SK-N-SH (cell line): Measurements from ENCODE around the gene PLXNA4. TPM values are rescaled to one million over a fixed set of nuclear protein-coding genes. Genes with fewer than 3 reads are reported as not detected.

Experiments
- CTCF ChIA-PET: fragments of 300-600, 350-600 bp; formaldehyde crosslinking; extraction: SDS; loops from one replicate; lab custom pipeline; 2021; lab: Yijun Ruan, JAX
- POLR2A ChIA-PET: fragments of 350-600 bp; sonication (Branson Sonifier 250); formaldehyde crosslinking; extraction: SDS; loops from one replicate; lab custom pipeline; 2020; ENCODE audit warnings: antibody characterized with exemption, inconsistent platforms; lab: Yijun Ruan, JAX
- DNase-seq: peaks from one replicate; pipeline ENCODE4 v3.0.0; 2012
- H2AFZ ChIP-seq: fragments of 200-600 bp; sonication (generic); 2 replicates; pipeline ENCODE4 v1.8.1; 2016; ENCODE audit warnings: antibody characterized with exemption, mild to moderate bottlenecking, low read depth
- H3F3A ChIP-seq: fragments of 200-600 bp; sonication (generic); replicated peaks from 2 replicates; pipeline ENCODE3; 2016; ENCODE audit warnings: antibody characterized with exemption, mild to moderate bottlenecking; ENCODE audit not compliant: insufficient read depth
- H3K27ac ChIP-seq, 2 experiments: fragments of 200-500 bp in 1 of 2; fragments of 200-600 bp in 1 of 2; sonication (Bioruptor generic) in 1 of 2; sonication (generic), shearing (Covaris generic) in 1 of 2; 2 replicates each; pipeline versions ENCODE4 v1.5.1 to v1.6.1; 2014 to 2016; ENCODE audit warnings: low read depth in 2 of 2, inconsistent platforms in 1 of 2, low read length in 1 of 2, mild to moderate bottlenecking in 1 of 2, mixed read lengths in 1 of 2
- H3K27me3 ChIP-seq: fragments of 200-600 bp; sonication (generic), shearing (Covaris generic); 2 replicates; pipeline ENCODE4 v1.6.1; 2016; ENCODE audit warnings: mixed run types; ENCODE audit not compliant: insufficient read depth
- H3K36me3 ChIP-seq, 2 experiments: fragments of 200-500 bp in 1 of 2; fragments of 200-600 bp in 1 of 2; sonication (Bioruptor generic) in 1 of 2; sonication (generic) in 1 of 2; replicated peaks in 1 of 2; 2 replicates each; pipeline versions ENCODE3 to v1.5.1; 2014 to 2016; ENCODE audit warnings: low read length in 1 of 2, mild to moderate bottlenecking in 1 of 2; ENCODE audit not compliant: insufficient read depth in 2 of 2, control insufficient read depth in 1 of 2
- H3K4me1 ChIP-seq, 2 experiments: fragments of 200-500 bp in 1 of 2; fragments of 200-600 bp in 1 of 2; sonication (Bioruptor generic) in 1 of 2; sonication (generic), shearing (Covaris generic) in 1 of 2; 2 replicates each; pipeline versions ENCODE4 v1.5.1 to v1.6.1; 2014 to 2016; ENCODE audit warnings: low read depth in 1 of 2, low read length in 1 of 2, mixed run types in 1 of 2; ENCODE audit not compliant: insufficient read depth in 2 of 2, control insufficient read depth in 1 of 2
- H3K4me2 ChIP-seq: fragments of 200-600 bp; sonication (generic), shearing (Covaris generic); 2 replicates; pipeline ENCODE4 v1.6.1; 2017; ENCODE audit warnings: mixed run types
- H3K4me3 ChIP-seq, 2 experiments: fragments of 200-500 bp in 1 of 2; fragments of 200-600 bp in 1 of 2; sonication (Bioruptor generic) in 1 of 2; sonication (generic), shearing (Covaris generic) in 1 of 2; 2 replicates each; pipeline versions ENCODE4 v1.5.1 to v1.8.1; 2014 to 2016; ENCODE audit warnings: low read depth in 2 of 2, inconsistent platforms in 1 of 2, low read length in 1 of 2, mild to moderate bottlenecking in 1 of 2, mixed read lengths in 1 of 2, moderate library complexity in 1 of 2
- H3K79me2 ChIP-seq: fragments of 200-600 bp; sonication (generic); 2 replicates; pipeline ENCODE4 v1.8.1; 2017; ENCODE audit warnings: mild to moderate bottlenecking; ENCODE audit not compliant: insufficient read depth
- H3K9ac ChIP-seq: fragments of 200-600 bp; sonication (generic); 2 replicates; pipeline ENCODE4 v1.6.1; 2017; ENCODE audit warnings: mixed run types
- H3K9me2 ChIP-seq: fragments of 200-600 bp; sonication (generic); 2 replicates; pipeline ENCODE4 v1.6.1; 2017; ENCODE audit warnings: mixed run types
- H3K9me3 ChIP-seq: fragments of 200-600 bp; sonication (generic); 2 replicates; pipeline ENCODE4 v1.6.1; 2017; ENCODE audit warnings: mixed run types, mild to moderate bottlenecking, moderate library complexity
- H4K20me1 ChIP-seq: fragments of 200-600 bp; sonication (generic); 2 replicates; pipeline ENCODE4 v1.6.1; 2017; ENCODE audit warnings: mild to moderate bottlenecking, mixed run types; ENCODE audit not compliant: insufficient read depth
- EP300 ChIP-seq, 2 experiments: IDR thresholded peaks; 2 replicates each; pipeline versions ENCODE4 v1.4.0 to v1.6.1; 2012; ENCODE audit warnings: borderline replicate concordance in 1 of 2, low read depth in 1 of 2, low read length in 1 of 2
- FOSL2 ChIP-seq: IDR thresholded peaks from 2 replicates; pipeline ENCODE4 v1.4.0; 2012; ENCODE audit warnings: low read depth, mild to moderate bottlenecking, moderate library complexity, borderline replicate concordance
- GABPA ChIP-seq: IDR thresholded peaks from 2 replicates; pipeline ENCODE4 v1.4.0; 2012; ENCODE audit warnings: low read depth, mild to moderate bottlenecking
- JUND ChIP-seq: IDR thresholded peaks from 2 replicates; pipeline ENCODE4 v1.4.0; 2012
- RXRA ChIP-seq: IDR thresholded peaks from 2 replicates; pipeline ENCODE4 v1.4.0; 2012; ENCODE audit warnings: low read depth, mild to moderate bottlenecking, borderline replicate concordance
- SMC3 ChIP-seq: IDR thresholded peaks from 2 replicates; pipeline ENCODE4 v1.6.1; 2012; ENCODE audit warnings: low read depth, low read length, improper control_type of control experiment
- TAF1 ChIP-seq: IDR thresholded peaks from 2 replicates; pipeline ENCODE4 v1.6.1; 2012; ENCODE audit warnings: low read depth, mild to moderate bottlenecking, low read length, moderate library complexity, borderline replicate concordance
- TCF12 ChIP-seq: IDR thresholded peaks from 2 replicates; pipeline ENCODE4 v1.4.0; 2012
- WGBS: methylation state at CpG from one replicate; pipeline ENCODE4 v1.1.6; 2017; ENCODE audit warnings: low lambda C conversion rate; 5-methylcytosine and 5-hydroxymethylcytosine counted together
- polyA plus RNA-seq, 3 experiments: library from polyadenylated mRNA; depleted of rRNA; stranded (reverse); fragments of >200 nt; gene quantifications; 2 replicates each; pipeline ENCODE4 v1.2.3, GENCODE V29; 2012
- TF ChIP-seq, protein P1 (sequence below): IDR thresholded peaks from 2 replicates; pipeline ENCODE4; 2012
- TF ChIP-seq, protein P2 (sequence below): IDR thresholded peaks from 2 replicates; pipeline ENCODE4 v1.4.0; 2012; ENCODE audit warnings: low read depth, borderline replicate concordance
- TF ChIP-seq, protein P3 (sequence below): fragments of 150-350 bp; IDR thresholded peaks from 2 replicates; pipeline ENCODE4 v1.6.1; 2016; ENCODE audit warnings: mild to moderate bottlenecking, low read depth, low read length
- TF ChIP-seq, protein P4 (sequence below): fragments of 200-600 bp; sonication (generic); IDR thresholded peaks from 2 replicates; pipeline ENCODE4 v1.6.1; 2017; ENCODE audit warnings: antibody characterized with exemption, mild to moderate bottlenecking, moderate library complexity

PLXNA4 gene
- polyA plus RNA-seq, 1 of the 3 experiments (the other 2 are of a cell fraction), result 2.4 TPM

- Histone ChIP-seq H3K27ac (peak overlapping the region in 1 of 2 experiments; percentile 40; a peak in 1 of 4 replicates), H3K27me3 (no peaks in the 10 kb centered on the region), H3K9me2 (no peaks in the 10 kb centered on the region), H3F3A (no peaks in the 10 kb centered on the region), H3K4me1 (peaks cover 0 to 79% of the 10 kb centered on the region in 2 experiments; a peak in 2 of 4 replicates), H3K4me2 (no peak overlapping the region), H3K9me3 (no peaks in the 10 kb centered on the region), H3K79me2 (no peaks in the 10 kb centered on the region), H4K20me1 (no peaks in the 10 kb centered on the region), H3K4me3 (no peak overlapping the region), H3K36me3 (no peaks in the 10 kb centered on the region), H3K9ac (no peak overlapping the region), H2AFZ (no peak overlapping the region)
- WGBS, result 20% methylated on average over 1 of the region's 1 CpG
- DNase-seq, result peak; percentile 41
- ChIA-PET POLR2A (no interaction called here), CTCF (interaction anchor here (0.6 to 1.5 kb wide), 3 partner anchors 26 to 1000 kb away, joined by 3 to 6 read pairs (median 3); no protein-coding TSS in a partner anchor)
- TF ChIP-seq EP300 (IDR thresholded peaks at IDR 0.05; ENCODE audit: borderline replicate concordance in 1 of 2, low read depth in 1 of 2, low read length in 1 of 2) (peak in 1 of 2 experiments; percentile 70; a peak in 1 of 4 replicates), SMC3 (no peak), TAF1 (no peak)
- TF ChIP-seq, protein P1, sequence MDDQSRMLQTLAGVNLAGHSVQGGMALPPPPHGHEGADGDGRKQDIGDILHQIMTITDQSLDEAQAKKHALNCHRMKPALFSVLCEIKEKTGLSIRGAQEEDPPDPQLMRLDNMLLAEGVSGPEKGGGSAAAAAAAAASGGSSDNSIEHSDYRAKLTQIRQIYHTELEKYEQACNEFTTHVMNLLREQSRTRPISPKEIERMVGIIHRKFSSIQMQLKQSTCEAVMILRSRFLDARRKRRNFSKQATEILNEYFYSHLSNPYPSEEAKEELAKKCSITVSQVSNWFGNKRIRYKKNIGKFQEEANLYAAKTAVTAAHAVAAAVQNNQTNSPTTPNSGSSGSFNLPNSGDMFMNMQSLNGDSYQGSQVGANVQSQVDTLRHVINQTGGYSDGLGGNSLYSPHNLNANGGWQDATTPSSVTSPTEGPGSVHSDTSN, result no peak
These were observed 83.3 kb downstream of the PLXNA4 start for GRCh38 chr7:132492823-132493445.

DNA sequence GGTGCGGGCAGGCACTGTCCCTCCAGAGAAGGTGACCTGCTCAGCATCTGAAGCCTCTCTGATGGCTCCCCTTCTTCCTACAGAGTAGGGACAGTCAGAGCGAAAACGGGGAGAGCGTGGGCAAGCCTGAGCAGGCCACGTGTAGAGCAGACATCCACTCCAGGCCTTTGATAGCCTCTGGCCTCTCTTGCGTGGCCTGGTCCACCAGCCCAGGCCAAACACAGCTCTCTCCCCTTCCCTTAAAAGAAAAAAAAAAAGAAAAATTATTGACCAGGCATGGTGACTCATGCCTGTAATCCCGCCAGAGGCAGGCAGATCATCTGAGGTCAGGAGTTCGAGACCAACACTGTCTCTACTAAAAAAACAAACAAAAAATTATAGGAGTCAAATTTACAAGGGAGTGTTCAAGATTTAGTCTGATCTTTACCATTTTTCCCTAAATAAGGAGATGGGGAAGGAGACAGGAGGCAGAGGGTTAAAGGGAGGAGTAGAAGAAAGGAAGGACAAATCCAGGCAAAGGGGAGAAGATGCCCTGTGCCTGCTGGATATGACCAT is 84.8 kb downstream of the PLXNA4 start:
- POLR2A ChIA-PET, result no interaction called here
- CTCF ChIA-PET, result interaction anchor here (1.3 to 1.5 kb wide), 2 partner anchors 11 to 17 kb away, joined by 3 to 4 read pairs; no protein-coding TSS in a partner anchor

DNA sequence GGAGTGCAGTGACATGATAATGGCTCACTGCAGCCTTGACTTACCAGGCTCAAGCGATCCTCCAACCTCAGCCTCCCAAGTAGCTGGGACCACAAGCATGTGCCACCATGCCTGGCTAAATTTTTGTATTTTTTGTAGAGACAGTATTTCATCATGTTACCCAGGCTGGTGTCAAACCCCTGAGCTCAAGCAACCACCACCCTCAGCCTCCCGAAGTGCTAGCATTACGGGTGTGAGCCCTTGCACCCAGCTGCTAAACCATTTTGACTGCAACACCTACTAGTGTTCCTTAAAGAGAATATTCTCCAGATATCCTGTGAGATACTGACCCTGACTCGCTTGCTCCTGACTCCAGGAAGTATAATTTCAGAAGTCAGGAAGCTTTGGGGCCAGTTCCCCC is 85.8 kb downstream of the PLXNA4 start:
- CTCF ChIA-PET, result interaction anchor here (0.8 to 1.5 kb wide), 4 partner anchors 10 to 68 kb away, joined by 3 to 4 read pairs (median 4); no protein-coding TSS in a partner anchor
- no peaks in the 10 kb centered on the region for H3K9me2 ChIP-seq
- WGBS, result 73% methylated on average over 4 of the region's 4 CpGs
- TF ChIP-seq JUND, result no peak
- TF ChIP-seq, protein P2, sequence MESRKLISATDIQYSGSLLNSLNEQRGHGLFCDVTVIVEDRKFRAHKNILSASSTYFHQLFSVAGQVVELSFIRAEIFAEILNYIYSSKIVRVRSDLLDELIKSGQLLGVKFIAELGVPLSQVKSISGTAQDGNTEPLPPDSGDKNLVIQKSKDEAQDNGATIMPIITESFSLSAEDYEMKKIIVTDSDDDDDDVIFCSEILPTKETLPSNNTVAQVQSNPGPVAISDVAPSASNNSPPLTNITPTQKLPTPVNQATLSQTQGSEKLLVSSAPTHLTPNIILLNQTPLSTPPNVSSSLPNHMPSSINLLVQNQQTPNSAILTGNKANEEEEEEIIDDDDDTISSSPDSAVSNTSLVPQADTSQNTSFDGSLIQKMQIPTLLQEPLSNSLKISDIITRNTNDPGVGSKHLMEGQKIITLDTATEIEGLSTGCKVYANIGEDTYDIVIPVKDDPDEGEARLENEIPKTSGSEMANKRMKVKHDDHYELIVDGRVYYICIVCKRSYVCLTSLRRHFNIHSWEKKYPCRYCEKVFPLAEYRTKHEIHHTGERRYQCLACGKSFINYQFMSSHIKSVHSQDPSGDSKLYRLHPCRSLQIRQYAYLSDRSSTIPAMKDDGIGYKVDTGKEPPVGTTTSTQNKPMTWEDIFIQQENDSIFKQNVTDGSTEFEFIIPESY, result no peak
- TF ChIP-seq, protein P3, sequence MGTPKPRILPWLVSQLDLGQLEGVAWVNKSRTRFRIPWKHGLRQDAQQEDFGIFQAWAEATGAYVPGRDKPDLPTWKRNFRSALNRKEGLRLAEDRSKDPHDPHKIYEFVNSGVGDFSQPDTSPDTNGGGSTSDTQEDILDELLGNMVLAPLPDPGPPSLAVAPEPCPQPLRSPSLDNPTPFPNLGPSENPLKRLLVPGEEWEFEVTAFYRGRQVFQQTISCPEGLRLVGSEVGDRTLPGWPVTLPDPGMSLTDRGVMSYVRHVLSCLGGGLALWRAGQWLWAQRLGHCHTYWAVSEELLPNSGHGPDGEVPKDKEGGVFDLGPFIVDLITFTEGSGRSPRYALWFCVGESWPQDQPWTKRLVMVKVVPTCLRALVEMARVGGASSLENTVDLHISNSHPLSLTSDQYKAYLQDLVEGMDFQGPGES, result no peak
- no peak for TF ChIP-seq FOSL2
- TF ChIP-seq, protein P1, result no peak
- TF ChIP-seq RXRA, result no peak
- TF ChIP-seq TCF12, result no peak
- TF ChIP-seq, protein P4, sequence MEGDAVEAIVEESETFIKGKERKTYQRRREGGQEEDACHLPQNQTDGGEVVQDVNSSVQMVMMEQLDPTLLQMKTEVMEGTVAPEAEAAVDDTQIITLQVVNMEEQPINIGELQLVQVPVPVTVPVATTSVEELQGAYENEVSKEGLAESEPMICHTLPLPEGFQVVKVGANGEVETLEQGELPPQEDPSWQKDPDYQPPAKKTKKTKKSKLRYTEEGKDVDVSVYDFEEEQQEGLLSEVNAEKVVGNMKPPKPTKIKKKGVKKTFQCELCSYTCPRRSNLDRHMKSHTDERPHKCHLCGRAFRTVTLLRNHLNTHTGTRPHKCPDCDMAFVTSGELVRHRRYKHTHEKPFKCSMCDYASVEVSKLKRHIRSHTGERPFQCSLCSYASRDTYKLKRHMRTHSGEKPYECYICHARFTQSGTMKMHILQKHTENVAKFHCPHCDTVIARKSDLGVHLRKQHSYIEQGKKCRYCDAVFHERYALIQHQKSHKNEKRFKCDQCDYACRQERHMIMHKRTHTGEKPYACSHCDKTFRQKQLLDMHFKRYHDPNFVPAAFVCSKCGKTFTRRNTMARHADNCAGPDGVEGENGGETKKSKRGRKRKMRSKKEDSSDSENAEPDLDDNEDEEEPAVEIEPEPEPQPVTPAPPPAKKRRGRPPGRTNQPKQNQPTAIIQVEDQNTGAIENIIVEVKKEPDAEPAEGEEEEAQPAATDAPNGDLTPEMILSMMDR, result no peak

More for the DNA sequence above, 84.8 kb downstream of the PLXNA4 start:
- TF ChIP-seq GABPA, result no peak
- Histone ChIP-seq H3K4me3 (no peak overlapping the region), H3K36me3 (no peaks in the 10 kb centered on the region), H2AFZ (no peak overlapping the region), H3F3A (no peaks in the 10 kb centered on the region), H3K27me3 (no peaks in the 10 kb centered on the region), H3K79me2 (no peaks in the 10 kb centered on the region), H3K27ac (peak overlapping the region in 1 of 2 experiments; percentile 72; a peak in 1 of 4 replicates), H3K9me2 (no peaks in the 10 kb centered on the region), H3K4me1 (peaks cover 0 to 74% of the 10 kb centered on the region in 2 experiments; a peak in 1 of 4 replicates), H3K9me3 (no peaks in the 10 kb centered on the region), H3K4me2 (no peak overlapping the region), H3K9ac (no peak overlapping the region), H4K20me1 (no peaks in the 10 kb centered on the region)
- WGBS, result 77% methylated on average over 8 of the region's 8 CpGs
- no peak for DNase-seq

More for the DNA sequence above, 85.8 kb downstream of the PLXNA4 start:
- POLR2A ChIA-PET, result no interaction called here
- Histone ChIP-seq H4K20me1 (no peaks in the 10 kb centered on the region), H3K27ac (no peak overlapping the region; a peak in 1 of 4 replicates), H3K9ac (no peak overlapping the region), H3K36me3 (no peaks in the 10 kb centered on the region), H3K4me3 (no peak overlapping the region), H3K79me2 (no peaks in the 10 kb centered on the region), H3K4me2 (no peak overlapping the region), H3K9me3 (no peaks in the 10 kb centered on the region), H3F3A (no peaks in the 10 kb centered on the region), H3K4me1 (peaks cover 0 to 67% of the 10 kb centered on the region in 2 experiments; a peak in 1 of 4 replicates), H2AFZ (no peak overlapping the region), H3K27me3 (no peaks in the 10 kb centered on the region)
- no peak for DNase-seq
